Measurements from ENCODE around the gene GTF3C6.

GRCh38 chr6:111013144-111013915, 54.8 kb downstream of the GTF3C6 start:
- TF ChIP-seq GATA2 (IDR thresholded peaks at IDR 0.05; ENCODE audit: low read depth, low read length) (no peak), GATA3 (IDR thresholded peaks at IDR 0.05; ENCODE audit: low read depth, low read length) (no peak)
